ENCODE results near the gene STK4.

Gene STK4

GRCh38 chr20:44966030-44966961, at the start of gene STK4:
TSS of gene STK4 (plus strand) at chr20:44966512. CDS start at chr20:44966569, 57 bp downstream.
- peak; percentile 88 for FAIRE-seq

DNA sequence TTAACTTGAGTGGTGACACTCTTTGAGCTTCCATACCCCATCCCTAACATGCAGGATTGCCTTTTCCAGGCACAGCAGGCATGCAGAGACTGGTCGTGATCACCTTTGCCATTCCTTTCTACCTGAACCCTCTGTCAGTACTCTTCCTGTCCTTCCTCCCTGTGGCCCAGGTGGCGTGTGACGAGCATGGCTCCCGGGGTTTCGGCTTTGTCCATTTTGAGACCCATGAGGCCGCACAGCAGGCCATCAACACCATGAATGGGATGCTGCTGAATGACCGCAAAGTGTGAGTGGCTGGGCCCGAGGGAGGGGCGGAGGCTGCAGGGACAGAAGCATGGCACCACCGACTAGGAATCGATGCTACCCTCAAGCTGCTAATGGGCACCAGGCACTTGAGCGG, 49.7 kb upstream of the STK4 start:
- FAIRE-seq (no peak), DNase-seq (ENCODE audit: extremely low spot score, insufficient read length, low read depth) (no peak)

More at GRCh38 chr20:44966030-44966961, at the start of gene STK4:
- DNase-seq (ENCODE audit: extremely low spot score, insufficient read length, low read depth), result peak; percentile 71

DNA sequence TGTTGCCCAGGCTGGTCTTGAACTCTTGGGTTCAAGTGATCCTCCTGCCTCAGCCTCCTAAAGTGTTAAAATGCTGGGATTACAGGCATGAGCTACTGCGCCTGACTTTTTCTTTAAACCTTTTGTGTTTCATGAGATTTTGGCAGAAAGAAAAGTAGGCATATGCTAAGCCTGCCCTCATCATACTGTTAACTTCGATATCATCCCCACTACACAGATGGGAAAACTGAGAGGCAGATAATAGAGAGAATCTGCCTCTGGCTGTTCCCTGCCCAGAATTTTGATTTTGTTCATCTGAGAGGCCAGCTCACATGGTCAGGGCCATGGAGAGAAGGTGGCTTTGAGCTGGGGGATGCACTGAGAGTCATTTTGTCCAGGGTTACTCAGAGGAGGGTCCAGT, 48.9 kb upstream of the STK4 start:
- DNase-seq (ENCODE audit: extremely low spot score, insufficient read length, low read depth) (no peak), FAIRE-seq (no peak)

DNA sequence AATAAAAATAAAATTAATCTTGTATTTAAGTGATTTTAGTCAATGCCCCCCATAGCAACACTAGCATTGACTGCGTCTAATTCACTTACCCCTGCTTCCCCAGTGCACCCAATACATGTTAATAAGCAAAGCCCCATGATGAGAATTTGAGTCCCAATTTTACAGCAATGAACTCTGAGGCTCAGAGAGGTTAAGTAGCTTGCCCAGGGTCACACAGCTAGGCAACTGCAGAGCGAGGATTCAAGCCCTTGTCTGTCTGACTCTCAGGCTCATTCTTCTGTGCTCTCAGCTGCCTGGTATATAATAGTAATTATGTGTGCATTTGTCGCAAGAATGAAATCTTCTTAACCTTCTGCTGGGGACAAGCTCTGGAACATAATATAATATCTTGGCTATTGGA, 48.0 kb upstream of the STK4 start:
- FAIRE-seq, result no peak
- no peak for DNase-seq (ENCODE audit: extremely low spot score, insufficient read length, low read depth)

GRCh38 chr20:44918761-44919160, 47.6 kb upstream of the STK4 start:
- DNase-seq (ENCODE audit: extremely low spot score, insufficient read length, low read depth) (no peak), FAIRE-seq (no peak)

- no peak for DNase-seq (ENCODE audit: extremely low spot score, insufficient read length, low read depth)
- no peak for FAIRE-seq
These were observed 44.9 kb upstream of the STK4 start for GRCh38 chr20:44921447-44921846.

GRCh38 chr20:44924541-44924940, 41.8 kb upstream of the STK4 start:
- DNase-seq (ENCODE audit: extremely low spot score, insufficient read length, low read depth) (no peak), FAIRE-seq (no peak)

GRCh38 chr20:44928595-44928994, 37.7 kb upstream of the STK4 start:
- FAIRE-seq (no peak), DNase-seq (ENCODE audit: extremely low spot score, insufficient read length, low read depth) (no peak)

GRCh38 chr20:44930517-44931168, 35.7 kb upstream of the STK4 start:
- DNase-seq (ENCODE audit: extremely low spot score, insufficient read length, low read depth), result no peak
- no peak for FAIRE-seq

DNA sequence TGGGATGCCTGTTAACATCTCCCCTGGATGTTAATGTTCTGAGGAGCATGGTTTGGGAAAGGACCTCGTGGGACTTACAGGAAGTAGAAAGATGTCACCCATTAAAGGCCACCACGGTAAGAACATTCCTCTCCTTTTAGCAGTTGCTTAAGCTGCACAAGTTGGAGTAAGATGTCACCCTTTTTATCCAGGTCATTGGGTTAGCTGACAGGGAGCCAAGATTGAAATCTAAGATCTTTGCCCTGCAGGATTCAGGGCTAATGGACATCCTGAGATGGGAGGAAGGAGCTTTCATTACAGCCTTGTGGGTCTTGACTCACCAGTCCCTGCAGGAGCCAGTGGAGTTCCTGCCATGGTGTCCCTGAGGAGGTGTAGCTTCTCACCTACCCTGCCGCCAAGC, 34.4 kb upstream of the STK4 start:
- no peak for FAIRE-seq
- no peak for DNase-seq (ENCODE audit: extremely low spot score, insufficient read length, low read depth)

DNA sequence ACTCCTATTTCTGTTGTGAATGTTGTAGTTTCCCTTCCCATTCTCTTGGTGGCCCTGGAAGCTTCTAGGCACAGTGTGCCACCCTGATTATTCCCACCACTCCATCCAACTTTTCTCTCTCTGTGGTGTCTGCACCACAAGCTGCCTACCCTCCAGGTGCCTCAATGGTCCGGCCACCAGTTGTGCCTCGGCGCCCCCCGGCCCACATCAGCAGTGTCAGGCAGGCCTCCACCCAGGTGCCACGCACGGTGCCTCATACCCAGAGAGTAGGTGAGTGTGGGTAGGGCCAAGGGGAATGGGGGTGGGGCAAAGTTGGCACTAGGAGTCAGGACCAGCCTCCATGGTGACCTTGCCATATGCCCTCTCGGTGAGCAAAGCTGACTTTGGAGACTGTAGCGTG, 33.4 kb upstream of the STK4 start:
- FAIRE-seq, result no peak
- DNase-seq (ENCODE audit: extremely low spot score, insufficient read length, low read depth), result no peak

- no peak for DNase-seq (ENCODE audit: extremely low spot score, insufficient read length, low read depth)
- FAIRE-seq, result no peak
These were observed 29.8 kb upstream of the STK4 start for GRCh38 chr20:44936510-44936909.

- no peak for DNase-seq (ENCODE audit: extremely low spot score, insufficient read length, low read depth)
- no peak for FAIRE-seq
These were observed 27.7 kb upstream of the STK4 start for GRCh38 chr20:44938637-44939036.

DNA sequence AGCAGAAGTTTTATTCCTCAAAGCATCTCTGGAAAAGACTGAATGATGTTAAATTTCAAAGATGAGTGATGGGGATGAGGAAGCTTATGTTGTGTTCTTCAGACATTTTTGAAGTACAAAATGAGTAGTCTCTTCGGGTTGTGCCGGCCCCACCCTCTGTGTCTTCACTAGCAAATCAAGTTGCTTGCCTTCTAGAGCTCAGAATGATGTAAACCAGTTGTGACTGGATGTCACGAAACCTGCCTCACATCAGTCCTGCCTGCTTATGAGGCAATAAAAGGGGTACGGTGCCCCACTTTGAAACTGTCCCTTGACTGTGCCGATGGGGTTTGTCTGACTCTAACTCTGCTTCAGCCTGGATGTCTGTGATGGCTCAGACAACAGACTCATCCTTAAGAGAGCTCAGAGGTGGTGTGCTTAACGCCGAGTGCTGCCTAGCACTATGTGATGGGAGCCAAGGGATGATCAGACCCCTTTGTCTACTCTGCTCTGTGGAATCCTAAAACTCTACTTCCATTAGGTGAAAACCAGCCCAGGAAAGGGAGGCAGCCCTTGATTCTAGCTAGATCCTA, 25.1 kb upstream of the STK4 start:
- FAIRE-seq, result no peak
- DNase-seq (ENCODE audit: extremely low spot score, insufficient read length, low read depth), result no peak

DNA sequence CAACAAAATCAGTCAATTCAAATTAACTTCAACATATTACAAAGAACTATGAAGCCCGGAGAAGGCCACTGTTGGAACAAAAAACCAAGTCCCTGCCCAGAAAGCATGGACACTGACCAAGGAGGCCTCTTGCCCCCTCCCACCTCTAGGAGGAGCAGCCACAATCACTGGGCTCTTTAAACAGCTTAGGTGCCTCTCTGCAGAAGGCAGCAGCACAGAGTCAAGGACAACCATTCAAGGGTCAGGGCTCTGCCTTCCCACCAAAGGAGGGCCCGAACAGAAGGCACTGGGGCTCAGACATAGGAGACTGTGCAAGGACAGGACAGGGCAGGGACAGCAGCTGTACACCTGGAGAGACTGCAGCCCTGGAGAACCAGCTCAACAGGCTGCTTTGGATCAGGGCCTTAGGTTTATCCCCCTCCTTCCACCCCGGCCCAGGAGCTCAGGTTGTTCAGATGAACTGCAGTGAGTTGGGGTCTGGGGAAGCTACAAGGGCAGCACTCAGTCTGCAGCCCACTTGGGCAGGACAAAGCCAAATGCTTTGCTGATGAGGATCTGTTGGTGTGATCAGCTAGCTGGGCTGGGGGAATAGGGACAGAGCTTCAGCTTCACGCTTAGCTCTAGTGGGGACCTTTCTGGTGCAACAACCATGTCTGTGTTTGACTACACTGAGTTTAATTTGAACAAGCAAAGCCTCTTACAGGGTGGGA, 23.9 kb upstream of the STK4 start:
- FAIRE-seq (no peak), DNase-seq (ENCODE audit: extremely low spot score, insufficient read length, low read depth) (no peak)

DNA sequence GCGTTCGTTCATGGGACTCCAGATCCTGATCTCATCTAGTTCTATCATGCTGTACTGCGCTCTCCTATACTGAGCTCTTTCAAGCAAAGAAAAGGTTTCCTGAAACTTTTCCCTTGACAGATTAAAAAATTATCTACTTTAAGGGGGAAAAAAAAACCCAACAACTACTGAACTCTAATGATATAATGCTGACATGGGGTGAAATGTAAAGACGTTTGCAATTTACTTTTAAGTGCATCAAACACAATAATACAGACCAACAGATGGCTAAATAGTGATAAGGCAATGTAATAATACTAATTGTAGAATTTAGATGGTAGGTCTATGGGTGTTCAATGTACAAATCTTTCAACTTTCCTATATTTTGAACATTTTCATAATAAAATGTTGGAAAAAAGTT, 22.5 kb upstream of the STK4 start:
- FAIRE-seq (no peak), DNase-seq (ENCODE audit: extremely low spot score, insufficient read length, low read depth) (no peak)

DNA sequence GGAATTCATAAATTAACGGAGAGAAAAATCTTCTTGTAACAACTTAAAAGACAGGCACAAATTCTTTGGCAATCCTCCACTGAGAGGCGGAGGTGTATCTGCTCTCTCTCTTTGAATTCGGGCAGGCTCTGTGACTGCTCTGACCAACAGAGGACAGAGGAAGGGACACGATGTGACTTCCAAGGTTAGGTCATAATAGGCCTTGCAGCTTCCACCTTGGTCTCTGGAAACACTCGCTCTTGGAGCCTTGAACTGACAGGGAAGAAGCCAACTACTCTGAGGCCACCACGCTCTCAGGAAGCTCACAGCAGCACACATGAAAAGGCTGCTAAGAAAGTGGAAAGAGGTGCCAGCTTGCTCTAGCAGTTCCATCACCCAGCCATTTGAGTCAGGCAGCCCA, 21.1 kb upstream of the STK4 start:
- FAIRE-seq, result no peak
- no peak for DNase-seq (ENCODE audit: extremely low spot score, insufficient read length, low read depth)

DNA sequence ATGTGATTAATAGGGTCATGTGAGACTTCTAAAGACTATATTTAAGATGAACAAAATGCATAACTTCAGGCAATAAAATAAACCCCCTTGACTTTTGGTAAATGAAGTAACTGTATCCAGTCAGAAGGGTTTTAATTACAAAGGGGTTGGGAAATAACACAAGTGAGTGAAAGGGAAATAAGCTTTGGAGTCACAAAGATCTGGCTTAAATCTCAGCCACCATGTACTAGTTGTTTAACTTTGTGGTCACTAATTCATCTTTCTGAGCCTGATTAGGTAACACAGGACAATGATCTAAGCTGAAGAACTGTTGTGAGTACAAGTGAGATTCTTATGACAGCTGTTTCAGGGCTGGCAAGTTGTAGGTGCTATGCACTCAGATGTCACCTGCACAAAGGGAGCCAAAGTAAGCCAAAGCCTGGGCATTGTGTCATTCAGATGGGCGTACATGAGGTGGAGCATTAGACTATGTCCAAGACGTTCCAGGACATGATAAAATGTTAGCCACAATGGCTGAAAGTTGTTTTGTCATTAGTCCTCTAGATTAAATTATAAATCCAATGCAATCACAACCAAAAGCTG, 19.9 kb upstream of the STK4 start:
- DNase-seq (ENCODE audit: extremely low spot score, insufficient read length, low read depth), result no peak
- FAIRE-seq, result no peak

- FAIRE-seq (no peak), DNase-seq (ENCODE audit: extremely low spot score, insufficient read length, low read depth) (no peak)
These were observed 18.2 kb upstream of the STK4 start for GRCh38 chr20:44948107-44948506.

DNA sequence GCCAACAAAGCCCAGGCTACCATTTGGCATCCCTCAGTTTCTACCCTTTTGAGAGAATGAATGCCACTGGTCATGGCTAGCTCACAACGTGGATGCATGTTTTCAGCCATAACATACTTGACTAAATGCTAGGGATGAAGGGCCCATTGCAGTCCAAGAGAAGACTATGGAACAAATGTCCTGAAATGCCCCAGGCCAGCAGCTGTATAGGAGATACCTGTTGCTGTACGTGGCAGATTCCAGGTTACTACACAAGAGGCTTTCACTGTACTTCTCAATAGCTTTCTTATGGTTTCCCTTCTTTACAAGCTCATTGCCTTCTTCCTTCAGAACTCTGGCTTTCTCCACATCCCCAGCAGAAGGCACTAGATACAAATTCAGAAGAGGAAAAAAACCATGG, 17.8 kb upstream of the STK4 start:
- DNase-seq (ENCODE audit: extremely low spot score, insufficient read length, low read depth) (no peak), FAIRE-seq (no peak)

All from GM18507 (cell line).